Measurements from ENCODE around the gene SUSD3.

Gene SUSD3

GRCh38 chr9:93051680-93052089 is 6.8 kb upstream of the SUSD3 start:
- FAIRE-seq, result no peak
- DNase-seq (ENCODE audit: insufficient read length, low spot score), result no peak

- DNase-seq (ENCODE audit: insufficient read length, low spot score) (no peak), FAIRE-seq (no peak)
Measured at GRCh38 chr9:93052791-93053540, 5.5 kb upstream of the SUSD3 start.

DNA sequence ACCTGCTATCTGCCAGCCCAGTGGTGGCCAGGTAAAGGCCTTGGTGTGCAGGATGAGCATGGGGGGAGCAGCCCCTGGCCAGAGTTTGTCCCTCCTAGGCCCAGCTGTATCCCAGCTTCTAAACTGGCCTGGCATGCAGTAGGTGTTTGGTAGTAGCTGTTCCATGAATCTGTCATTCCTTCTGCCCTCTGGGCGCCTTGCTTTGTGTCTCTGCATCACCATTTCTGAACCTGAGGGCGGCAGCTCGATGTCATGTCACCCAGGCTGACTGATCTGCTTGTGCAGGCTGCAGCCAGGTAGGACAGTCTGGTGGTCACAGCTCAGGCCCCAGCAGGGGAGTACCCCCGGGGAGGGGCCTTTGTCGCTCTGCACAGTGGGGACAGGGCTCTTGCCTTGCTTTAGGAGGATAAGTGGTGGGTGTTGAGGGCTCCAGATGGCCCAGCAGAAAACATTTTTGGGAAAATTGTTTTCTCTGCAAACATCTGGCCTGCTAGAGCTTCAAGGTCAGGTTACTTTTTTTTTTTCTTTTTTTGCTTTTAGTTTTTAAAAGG is 4.6 kb upstream of the SUSD3 start:
- no peak for FAIRE-seq
- no peak for DNase-seq (ENCODE audit: insufficient read length, low spot score)

GRCh38 chr9:93054758-93055704 is 3.5 kb upstream of the SUSD3 start:
- no peak for FAIRE-seq
- no peak for DNase-seq (ENCODE audit: insufficient read length, low spot score)

GRCh38 chr9:93057042-93057702 is 1.3 kb upstream of the SUSD3 start:
- FAIRE-seq (no peak), DNase-seq (ENCODE audit: insufficient read length, low spot score) (no peak)

- FAIRE-seq (no peak), DNase-seq (ENCODE audit: insufficient read length, low spot score) (no peak)
Measured at GRCh38 chr9:93057703-93058354, 672 bp upstream of the SUSD3 start.

GRCh38 chr9:93059011-93059714 is 662 bp downstream of the SUSD3 start:
- FAIRE-seq, result no peak
- DNase-seq (ENCODE audit: insufficient read length, low spot score), result no peak

- FAIRE-seq, result no peak
- DNase-seq (ENCODE audit: insufficient read length, low spot score), result no peak
Measured at GRCh38 chr9:93059715-93060578, 1.4 kb downstream of the SUSD3 start.

DNA sequence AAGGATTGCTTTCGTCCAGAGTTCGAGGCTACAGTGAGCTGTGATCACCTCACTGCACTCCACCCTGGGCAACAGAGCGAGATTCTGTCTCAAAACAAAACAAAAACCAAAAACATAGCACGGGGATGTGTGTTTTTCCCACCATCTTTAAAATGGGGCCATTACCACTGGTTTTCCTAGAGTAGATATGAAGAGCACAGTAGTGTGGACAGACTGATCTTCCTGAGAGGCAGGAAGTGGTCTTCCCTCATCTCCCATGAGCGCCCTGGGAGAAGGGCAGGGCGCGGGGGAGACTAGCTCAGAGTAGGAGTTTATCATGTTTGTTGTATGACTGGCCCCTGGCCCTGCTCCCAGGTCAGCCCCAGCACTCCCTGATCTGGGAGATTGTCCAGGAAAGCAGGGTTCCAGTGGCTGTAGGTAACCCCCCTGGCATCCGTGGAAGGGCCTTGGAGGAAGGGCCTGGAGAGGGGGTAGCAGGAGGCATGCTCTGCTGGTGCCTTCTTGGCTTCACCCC is 2.3 kb downstream of the SUSD3 start:
- FAIRE-seq (no peak), DNase-seq (ENCODE audit: insufficient read length, low spot score) (peak; percentile 54)

DNA sequence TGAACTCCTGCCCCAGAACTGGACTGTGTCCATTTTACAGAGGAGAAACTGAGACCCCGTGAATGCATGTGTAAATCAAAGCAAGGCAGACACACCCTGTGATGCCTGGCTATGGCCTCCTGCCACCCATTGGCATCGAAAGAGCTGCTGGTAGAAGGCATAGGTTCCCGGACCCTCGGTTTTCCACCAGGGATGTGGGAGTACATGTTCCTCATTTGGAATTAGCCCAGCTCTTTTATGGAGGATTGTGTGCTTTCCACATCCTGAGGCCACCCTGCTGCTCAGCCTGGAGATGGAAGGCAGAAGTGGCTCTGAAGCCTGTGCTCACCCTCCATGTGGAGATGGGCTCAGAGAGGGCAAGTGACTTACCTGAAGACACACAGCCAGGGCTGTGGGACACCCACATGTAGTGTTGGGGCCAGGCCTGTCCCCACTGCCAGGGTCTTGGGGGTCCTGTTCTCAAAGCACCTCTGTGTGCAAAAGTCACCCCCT is 2.8 kb downstream of the SUSD3 start:
- FAIRE-seq (no peak), DNase-seq (ENCODE audit: insufficient read length, low spot score) (no peak)

DNA sequence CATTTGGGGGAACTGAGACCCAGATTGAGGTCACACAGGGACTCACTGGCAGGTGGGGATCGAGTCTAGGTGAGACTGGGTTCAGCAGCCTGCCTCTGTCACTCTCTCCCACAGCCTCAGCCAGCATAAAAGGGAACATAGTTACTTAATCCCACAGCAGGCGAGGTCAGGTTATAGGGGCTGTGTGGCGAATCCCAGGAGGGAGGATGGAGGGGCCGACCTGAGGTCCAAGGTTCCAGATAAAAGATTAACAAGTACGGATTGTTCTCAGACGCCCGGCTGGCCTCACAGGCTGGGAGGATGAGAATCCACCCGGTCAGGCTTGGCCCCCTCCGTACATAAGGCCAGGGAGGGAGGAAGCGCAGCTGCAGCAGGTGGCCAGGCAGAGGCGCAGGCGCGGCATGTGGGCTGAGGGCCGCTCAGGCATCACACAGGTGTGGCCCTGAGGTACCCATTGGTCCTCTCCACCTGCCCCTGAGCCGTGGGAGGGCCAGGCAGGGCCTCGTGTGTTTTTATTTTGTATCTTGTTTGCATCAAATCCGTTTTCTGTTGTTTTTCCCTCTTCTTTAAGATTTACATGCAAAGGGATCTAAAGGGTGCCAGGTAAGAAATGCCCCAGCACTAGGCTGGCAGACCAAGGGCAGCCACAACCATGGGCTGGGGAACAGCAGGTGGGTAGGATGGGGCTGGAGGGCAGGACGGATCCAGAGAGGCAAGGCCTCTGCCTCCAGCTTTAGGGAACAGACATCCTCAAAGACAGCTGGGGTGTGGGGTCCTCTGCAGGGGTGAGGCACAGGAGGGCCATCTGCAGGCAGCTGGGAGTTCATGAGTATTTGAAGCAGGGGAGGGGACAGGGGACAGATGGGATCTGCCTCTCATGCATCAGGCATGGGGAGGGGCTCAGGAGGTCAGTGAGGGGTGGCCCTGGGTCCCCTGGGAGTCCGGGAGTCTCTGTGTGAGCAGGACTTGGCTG is 3.6 kb downstream of the SUSD3 start:
- DNase-seq (ENCODE audit: insufficient read length, low spot score) (no peak), FAIRE-seq (no peak)

DNA sequence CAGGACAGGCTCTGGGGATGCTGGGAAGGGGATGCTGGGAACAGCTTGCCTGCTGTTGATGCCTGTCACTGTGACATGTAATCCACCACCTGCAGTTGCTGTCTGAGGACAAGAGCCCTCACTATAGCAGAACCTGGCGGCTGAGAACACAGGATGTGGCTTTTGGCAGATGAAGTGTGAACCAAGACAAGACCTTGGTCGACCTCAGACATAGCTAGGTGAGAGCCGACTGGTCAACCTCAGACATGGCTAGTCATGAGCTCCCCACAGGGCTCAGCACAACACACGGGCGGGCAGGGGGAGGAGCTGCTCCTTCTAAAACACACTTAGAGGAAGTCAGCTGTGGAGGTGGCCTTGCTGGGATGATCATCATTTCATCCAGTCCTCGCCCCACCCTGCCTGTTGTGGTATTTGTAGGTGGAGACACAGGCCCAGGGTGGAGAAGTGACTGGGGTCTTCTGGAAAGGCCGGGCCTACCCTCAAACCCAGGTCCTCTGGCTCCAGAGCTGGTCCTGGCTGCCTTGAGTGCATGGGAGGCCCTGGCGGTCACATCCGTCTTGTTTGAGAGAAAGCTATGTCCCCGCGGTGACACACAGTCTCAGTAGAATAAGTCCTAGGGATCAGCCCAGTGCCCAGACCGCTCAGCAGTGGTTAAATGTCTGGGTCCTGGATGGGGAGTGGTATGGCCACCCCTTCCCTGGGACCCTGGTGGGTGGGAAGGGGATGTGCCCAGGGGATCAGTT is 6.1 kb downstream of the SUSD3 start:
- no peak for FAIRE-seq
- no peak for DNase-seq (ENCODE audit: insufficient read length, low spot score)

DNA sequence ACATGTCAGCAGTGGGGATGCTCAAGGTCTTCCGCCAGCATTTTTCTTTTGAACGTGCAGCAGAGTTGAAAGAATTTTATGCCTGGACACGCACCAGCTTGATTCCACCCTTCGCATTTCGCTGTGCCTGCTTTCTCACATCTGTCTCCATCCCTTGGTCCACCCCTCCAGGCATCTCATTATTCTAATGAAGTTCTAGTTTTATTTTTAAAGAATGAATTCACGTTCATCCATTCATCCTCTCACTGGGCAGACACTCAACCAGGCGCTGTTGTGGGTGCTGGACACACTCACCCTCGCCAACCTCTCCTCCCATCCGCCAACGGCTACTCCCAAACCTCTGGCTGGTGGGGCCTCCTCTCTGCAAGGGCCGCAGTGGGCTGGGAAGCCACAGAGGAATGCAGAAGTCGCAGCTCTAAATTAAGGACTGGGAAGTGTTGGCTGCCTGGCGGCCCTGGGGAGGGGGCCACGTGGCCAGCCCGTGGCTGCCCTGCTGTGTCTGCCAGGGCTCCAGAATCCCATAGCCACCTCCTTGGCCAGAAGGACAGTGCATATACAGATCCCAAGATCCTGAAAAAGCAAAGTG is 6.7 kb downstream of the SUSD3 start:
- FAIRE-seq (no peak), DNase-seq (ENCODE audit: insufficient read length, low spot score) (no peak)

GRCh38 chr9:93066978-93067603 is 8.6 kb downstream of the SUSD3 start:
- DNase-seq (ENCODE audit: insufficient read length, low spot score) (no peak), FAIRE-seq (no peak)

DNA sequence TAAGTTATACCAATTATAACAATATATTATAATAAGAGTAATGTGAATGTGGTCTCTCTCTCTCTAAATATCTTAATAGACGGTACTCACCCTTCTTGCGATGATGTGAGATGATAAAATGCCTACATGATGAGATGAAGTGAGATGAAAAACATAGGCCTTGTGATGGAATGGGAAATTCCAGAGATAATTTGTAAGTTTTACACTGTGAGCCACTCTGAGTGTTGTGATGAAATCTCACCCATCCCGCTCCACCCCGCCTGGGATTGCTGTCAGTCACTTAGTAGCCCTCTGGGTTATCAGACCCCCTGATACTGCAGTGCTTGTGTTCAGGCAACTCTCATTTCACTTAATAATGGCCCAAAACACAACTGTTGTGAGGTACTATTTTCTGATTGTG is 10.5 kb downstream of the SUSD3 start:
- DNase-seq (ENCODE audit: insufficient read length, low spot score) (no peak), FAIRE-seq (no peak)

- DNase-seq (ENCODE audit: insufficient read length, low spot score), result no peak
- no peak for FAIRE-seq
Measured at GRCh38 chr9:93071464-93071863, 13.0 kb downstream of the SUSD3 start.
